Peyer's patch (tissue), 4 donors: Measurements from ENCODE around the gene PTP4A1.

Experiments used
- POLR2A ChIP-seq, 2 donors: fragments of 450-650 bp; IDR thresholded peaks; one replicate each; pipeline ENCODE4 v1.5.1; 2017; ENCODE audit warnings: antibody characterized with exemption in 2 of 2, mild to moderate bottlenecking in 2 of 2, moderate library complexity in 2 of 2
- TF ChIP-seq, protein P1 (sequence below), 6 experiments: fragments of 450-650 bp in 4 of 6; fragments of 200-600 bp in 2 of 6; sonication (generic) in 1 of 6; IDR thresholded peaks; one replicate each; pipeline ENCODE4 v1.5.1; 2017 to 2019; ENCODE audit warnings: antibody characterized with exemption in 6 of 6, mild to moderate bottlenecking in 3 of 6, moderate library complexity in 1 of 6

DNA sequence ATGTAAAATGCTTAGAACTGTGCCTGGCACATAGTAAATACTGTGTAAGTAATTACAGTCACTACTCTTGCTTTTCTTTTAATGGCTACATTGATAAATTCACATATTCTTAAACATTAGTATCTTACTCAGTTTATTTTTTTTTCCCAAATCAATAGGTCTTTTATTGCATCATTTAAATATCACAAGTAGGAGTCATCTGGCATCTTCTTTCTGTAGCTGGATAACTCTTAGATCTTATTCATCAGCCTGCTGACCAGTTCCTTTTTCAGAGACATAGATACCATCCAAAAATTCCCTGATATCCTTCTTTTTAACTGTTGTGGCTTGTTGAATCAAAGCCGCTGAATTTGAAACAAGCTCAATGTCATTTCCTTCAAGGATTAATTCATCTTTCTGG, 43.3 kb downstream of the PTP4A1 start:
- no peak for TF ChIP-seq POLR2A (IDR thresholded peaks at IDR 0.05)
- TF ChIP-seq, protein P1, sequence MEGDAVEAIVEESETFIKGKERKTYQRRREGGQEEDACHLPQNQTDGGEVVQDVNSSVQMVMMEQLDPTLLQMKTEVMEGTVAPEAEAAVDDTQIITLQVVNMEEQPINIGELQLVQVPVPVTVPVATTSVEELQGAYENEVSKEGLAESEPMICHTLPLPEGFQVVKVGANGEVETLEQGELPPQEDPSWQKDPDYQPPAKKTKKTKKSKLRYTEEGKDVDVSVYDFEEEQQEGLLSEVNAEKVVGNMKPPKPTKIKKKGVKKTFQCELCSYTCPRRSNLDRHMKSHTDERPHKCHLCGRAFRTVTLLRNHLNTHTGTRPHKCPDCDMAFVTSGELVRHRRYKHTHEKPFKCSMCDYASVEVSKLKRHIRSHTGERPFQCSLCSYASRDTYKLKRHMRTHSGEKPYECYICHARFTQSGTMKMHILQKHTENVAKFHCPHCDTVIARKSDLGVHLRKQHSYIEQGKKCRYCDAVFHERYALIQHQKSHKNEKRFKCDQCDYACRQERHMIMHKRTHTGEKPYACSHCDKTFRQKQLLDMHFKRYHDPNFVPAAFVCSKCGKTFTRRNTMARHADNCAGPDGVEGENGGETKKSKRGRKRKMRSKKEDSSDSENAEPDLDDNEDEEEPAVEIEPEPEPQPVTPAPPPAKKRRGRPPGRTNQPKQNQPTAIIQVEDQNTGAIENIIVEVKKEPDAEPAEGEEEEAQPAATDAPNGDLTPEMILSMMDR (IDR thresholded peaks at IDR 0.05) = no peak
